Tibial nerve (tissue), 4 donors: ENCODE results near the gene C1QTNF6. TPM values are rescaled to one million over a fixed set of nuclear protein-coding genes. Genes with fewer than 3 reads are reported as not detected.
A peak's percentile ranks its signal among the peaks of the same experiment; 100 is the strongest.
"Not testable (repeated sequence)": the region's sequence is repeated elsewhere in the genome, so short reads cannot be mapped to it uniquely, and the experiment has no call there.

ENCODE experiments used
- DNase-seq, 2 donors: peaks; one replicate each; pipeline ENCODE4 v3.0.0-alpha.2; 2019; ENCODE audit warnings: low spot score in 2 of 2
- H3K27ac ChIP-seq, 4 donors: fragments of 200-600 bp; sonication (generic) in 3 of 4; one replicate each; pipeline ENCODE4 v1.5.1; 2017 to 2019; ENCODE audit warnings: mild to moderate bottlenecking in 1 of 4
- H3K27me3 ChIP-seq, 2 donors: fragments of 200-600 bp; sonication (generic) in 1 of 2; one replicate each; pipeline versions ENCODE4 v1.5.1 to v1.6.0; 2017 to 2019
- H3K36me3 ChIP-seq, 3 donors: fragments of 200-600 bp; sonication (generic); one replicate each; pipeline ENCODE4 v1.5.1; 2018 to 2019
- H3K4me1 ChIP-seq, 4 donors: fragments of 200-600 bp; sonication (generic) in 3 of 4; one replicate each; pipeline ENCODE4 v1.5.1; 2017 to 2019
- H3K4me3 ChIP-seq, 4 donors: fragments of 200-600 bp; sonication (generic) in 3 of 4; one replicate each; pipeline ENCODE4 v1.5.1; 2017 to 2019; ENCODE audit warnings: mild to moderate bottlenecking in 1 of 4, moderate library complexity in 1 of 4
- H3K9me3 ChIP-seq, 4 donors: fragments of 200-600 bp; sonication (generic) in 3 of 4; one replicate each; pipeline ENCODE4 v1.5.1; 2017 to 2019
- CTCF ChIP-seq, 5 experiments: fragments of 200-600 bp in 3 of 5; fragments of 450-650 bp in 2 of 5; sonication (generic) in 3 of 5; IDR thresholded peaks; one replicate each; pipeline ENCODE4 v1.5.1; 2016 to 2019; ENCODE audit warnings: antibody characterized with exemption in 5 of 5, mild to moderate bottlenecking in 3 of 5, moderate library complexity in 2 of 5
- EP300 ChIP-seq, 2 donors: sonication (generic); formaldehyde crosslinking; IDR thresholded peaks; one replicate each; pipeline ENCODE4 v1.6.1; 2017; ENCODE audit warnings: antibody characterized with exemption in 2 of 2, mild to moderate bottlenecking in 1 of 2
- POLR2A ChIP-seq, 2 donors: fragments of 450-650 bp; IDR thresholded peaks; one replicate each; pipeline ENCODE4 v1.6.1; 2017; ENCODE audit warnings: antibody characterized with exemption in 2 of 2, mild to moderate bottlenecking in 2 of 2, moderate library complexity in 2 of 2
- WGBS, 2 donors: methylation state at CpG; one replicate each; pipeline ENCODE4 v1.1.5; 2018; 5-methylcytosine and 5-hydroxymethylcytosine counted together
- total RNA-seq, 4 donors: library from RNA; depleted of rRNA; stranded (reverse); fragments of >200 nt; gene quantifications; one replicate each; pipeline ENCODE4 v1.1.0, GENCODE V29; 2016

The C1QTNF6 gene
- total RNA-seq, 4 donors from 2014 or later, result 2.6 to 3.9 (median 3.4) TPM

- Histone ChIP-seq H3K27me3 (no peaks in the 10 kb centered on the region), H3K36me3 (no peaks in the 10 kb centered on the region), H3K4me1 (peaks cover 0 to 5% (median 2%) of the 10 kb centered on the region in 4 donors), H3K27ac (no peak overlapping the region), H3K9me3 (no peaks in the 10 kb centered on the region), H3K4me3 (no peak overlapping the region)
- TF ChIP-seq CTCF (IDR thresholded peaks at IDR 0.05) (no peak), POLR2A (IDR thresholded peaks at IDR 0.05) (no peak), EP300 (IDR thresholded peaks at IDR 0.05) (no peak)
- DNase-seq, result no peak
- WGBS, 2 donors, result 79 to 85% methylated on average over 5 of the region's 5 CpGs
These were observed 16.1 kb upstream of the C1QTNF6 start for GRCh38 chr22:37204045-37204655.

GRCh38 chr22:37203354-37204044 lies 15.5 kb upstream of the C1QTNF6 start:
- 76 to 77% methylated on average over 16 of the region's 16 CpGs for WGBS, 2 donors
- Histone ChIP-seq H3K36me3 (no peaks in the 10 kb centered on the region), H3K27me3 (no peaks in the 10 kb centered on the region), H3K27ac (no peak overlapping the region), H3K4me3 (no peak overlapping the region), H3K4me1 (peaks cover 0 to 6% (median 2%) of the 10 kb centered on the region in 4 donors), H3K9me3 (no peaks in the 10 kb centered on the region)
- TF ChIP-seq CTCF (IDR thresholded peaks at IDR 0.05), result no peak
- no peak for TF ChIP-seq POLR2A (IDR thresholded peaks at IDR 0.05)
- TF ChIP-seq EP300 (IDR thresholded peaks at IDR 0.05), result no peak
- no peak for DNase-seq

GRCh38 chr22:37202716-37203115 lies 14.7 kb upstream of the C1QTNF6 start:
- H3K27me3 ChIP-seq, result no peaks in the 10 kb centered on the region
- H3K4me3 ChIP-seq, result no peak overlapping the region
- no peaks in the 10 kb centered on the region for H3K36me3 ChIP-seq
- no peak for TF ChIP-seq POLR2A (IDR thresholded peaks at IDR 0.05)
- H3K27ac ChIP-seq, result no peak overlapping the region
- no peak for DNase-seq
- peaks cover 1 to 13% (median 9%) of the 10 kb centered on the region in 4 donors for H3K4me1 ChIP-seq
- no peaks in the 10 kb centered on the region for H3K9me3 ChIP-seq
- WGBS, 2 donors, result 93 to 94% methylated on average over 7 to 9 of the region's 10 CpGs

GRCh38 chr22:37202001-37202555 lies 14.0 kb upstream of the C1QTNF6 start:
- Histone ChIP-seq H3K9me3 (no peaks in the 10 kb centered on the region), H3K4me1 (peaks cover 5 to 20% (median 15%) of the 10 kb centered on the region in 4 donors), H3K27ac (no peak overlapping the region), H3K36me3 (no peaks in the 10 kb centered on the region), H3K4me3 (no peak overlapping the region), H3K27me3 (no peaks in the 10 kb centered on the region)
- no peak for DNase-seq
- no peak for TF ChIP-seq CTCF (IDR thresholded peaks at IDR 0.05)
- TF ChIP-seq EP300 (IDR thresholded peaks at IDR 0.05), result no peak
- no peak for TF ChIP-seq POLR2A (IDR thresholded peaks at IDR 0.05)
- 85 to 95% methylated on average over 5 of the region's 5 CpGs for WGBS, 2 donors

- H3K4me3 ChIP-seq, H3K27me3 ChIP-seq, H3K27ac ChIP-seq, H3K9me3 ChIP-seq, H3K36me3 ChIP-seq, DNase-seq: not testable (repeated sequence)
- WGBS, 2 donors, result 86 to 94% methylated on average over 6 of the region's 6 CpGs
- peaks cover 7 to 26% (median 22%) of the 10 kb centered on the region in 4 donors for H3K4me1 ChIP-seq
These were observed 13.4 kb upstream of the C1QTNF6 start for GRCh38 chr22:37201443-37201820.

- Histone ChIP-seq H3K9me3 (no peaks in the 10 kb centered on the region), H3K27me3 (no peaks in the 10 kb centered on the region), H3K27ac (peak overlapping the region; percentile 50 to 96 (median 91)), H3K4me1 (peaks cover 7 to 33% (median 25%) of the 10 kb centered on the region in 4 donors), H3K36me3 (no peaks in the 10 kb centered on the region), H3K4me3 (peak overlapping the region; percentile 13 to 75 (median 69))
- WGBS, 2 donors, result 17 to 18% methylated on average over 10 to 12 of the region's 12 CpGs
- no peak for DNase-seq
- no peak for TF ChIP-seq POLR2A (IDR thresholded peaks at IDR 0.05)
- no peak for TF ChIP-seq EP300 (IDR thresholded peaks at IDR 0.05)
- TF ChIP-seq CTCF (IDR thresholded peaks at IDR 0.05), result peak in 1 of 5 experiments; percentile 22
These were observed 11.7 kb upstream of the C1QTNF6 start for GRCh38 chr22:37199760-37200108.
